Measurements from ENCODE around the gene DAGLA. TPM values are rescaled to one million over a fixed set of nuclear protein-coding genes. Genes with fewer than 3 reads are reported as not detected.

DAGLA gene
- total RNA-seq, 6 donors from 2014 or later = 3.0 to 11.0 (median 8.0) TPM

- DNase-seq (no peak), ATAC-seq (ENCODE audit: low FRiP score in 2 of 2) (no peak)
- Histone ChIP-seq H3K4me1 (peaks cover 0 to 6% (median 4%) of the 10 kb centered on the region in 4 donors), H3K4me3 (no peak overlapping the region), H3K27me3 (no peaks in the 10 kb centered on the region), H3K36me3 (peaks cover 0 to 38% (median 4%) of the 10 kb centered on the region in 4 donors), H3K27ac (no peak overlapping the region), H3K9me3 (no peaks in the 10 kb centered on the region)
- no peak for TF ChIP-seq POLR2A (IDR thresholded peaks at IDR 0.05)
- no peak for TF ChIP-seq CTCF (IDR thresholded peaks at IDR 0.05)
- TF ChIP-seq EP300 (IDR thresholded peaks at IDR 0.05) = no peak
- 85 to 91% methylated on average over 10 to 17 of the region's 17 CpGs for WGBS, 2 donors
These were observed 55.2 kb downstream of the DAGLA start for GRCh38 chr11:61735391-61735790.

GRCh38 chr11:61736310-61736709 is 56.1 kb downstream of the DAGLA start:
- Histone ChIP-seq H3K27me3 (no peaks in the 10 kb centered on the region), H3K4me1 (peaks cover 0 to 6% (median 4%) of the 10 kb centered on the region in 4 donors), H3K4me3 (no peak overlapping the region), H3K27ac (no peak overlapping the region), H3K36me3 (peaks cover 0 to 45% (median 4%) of the 10 kb centered on the region in 4 donors), H3K9me3 (no peaks in the 10 kb centered on the region)
- DNase-seq (no peak), ATAC-seq (ENCODE audit: low FRiP score in 2 of 2) (no peak)
- TF ChIP-seq CTCF (IDR thresholded peaks at IDR 0.05) = no peak
- TF ChIP-seq POLR2A (IDR thresholded peaks at IDR 0.05) = no peak
- no peak for TF ChIP-seq POLR2AphosphoS5 (IDR thresholded peaks at IDR 0.05)
- TF ChIP-seq EP300 (IDR thresholded peaks at IDR 0.05) = no peak
- WGBS, 2 donors = 84 to 90% methylated on average over 4 to 5 of the region's 5 CpGs

DNA sequence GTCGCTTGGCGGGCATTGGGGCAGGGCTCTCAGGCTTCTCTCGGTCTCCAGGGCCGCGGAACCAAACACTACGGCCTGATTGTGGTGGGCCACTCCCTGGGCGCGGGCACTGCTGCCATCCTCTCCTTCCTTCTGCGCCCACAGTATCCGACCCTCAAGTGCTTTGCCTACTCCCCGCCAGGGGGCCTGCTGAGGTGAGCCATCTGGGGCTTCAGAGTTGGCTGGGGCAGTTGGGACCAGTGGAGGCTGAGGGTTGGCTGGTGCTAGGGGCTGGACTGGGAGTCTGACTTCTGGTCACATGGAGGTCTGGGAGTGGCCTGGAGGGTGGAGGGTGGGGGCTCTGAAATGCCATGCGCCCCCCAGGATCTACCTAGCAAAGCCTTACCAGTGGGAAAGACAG is 56.9 kb downstream of the DAGLA start:
- Histone ChIP-seq H3K27me3 (no peaks in the 10 kb centered on the region), H3K4me1 (peaks cover 0 to 1% (median under 1%) of the 10 kb centered on the region in 4 donors), H3K9me3 (no peaks in the 10 kb centered on the region), H3K4me3 (no peak overlapping the region), H3K36me3 (peaks cover 0 to 49% (median 4%) of the 10 kb centered on the region in 4 donors), H3K27ac (no peak overlapping the region)
- DNase-seq = no peak
- no peak for TF ChIP-seq EP300 (IDR thresholded peaks at IDR 0.05)
- no peak for TF ChIP-seq POLR2AphosphoS5 (IDR thresholded peaks at IDR 0.05)
- no peak for TF ChIP-seq CTCF (IDR thresholded peaks at IDR 0.05)
- no peak for TF ChIP-seq POLR2A (IDR thresholded peaks at IDR 0.05)
- no peak for ATAC-seq (ENCODE audit: low FRiP score in 2 of 2)
- WGBS, 2 donors = 79 to 98% methylated on average over 8 to 12 of the region's 12 CpGs

DNA sequence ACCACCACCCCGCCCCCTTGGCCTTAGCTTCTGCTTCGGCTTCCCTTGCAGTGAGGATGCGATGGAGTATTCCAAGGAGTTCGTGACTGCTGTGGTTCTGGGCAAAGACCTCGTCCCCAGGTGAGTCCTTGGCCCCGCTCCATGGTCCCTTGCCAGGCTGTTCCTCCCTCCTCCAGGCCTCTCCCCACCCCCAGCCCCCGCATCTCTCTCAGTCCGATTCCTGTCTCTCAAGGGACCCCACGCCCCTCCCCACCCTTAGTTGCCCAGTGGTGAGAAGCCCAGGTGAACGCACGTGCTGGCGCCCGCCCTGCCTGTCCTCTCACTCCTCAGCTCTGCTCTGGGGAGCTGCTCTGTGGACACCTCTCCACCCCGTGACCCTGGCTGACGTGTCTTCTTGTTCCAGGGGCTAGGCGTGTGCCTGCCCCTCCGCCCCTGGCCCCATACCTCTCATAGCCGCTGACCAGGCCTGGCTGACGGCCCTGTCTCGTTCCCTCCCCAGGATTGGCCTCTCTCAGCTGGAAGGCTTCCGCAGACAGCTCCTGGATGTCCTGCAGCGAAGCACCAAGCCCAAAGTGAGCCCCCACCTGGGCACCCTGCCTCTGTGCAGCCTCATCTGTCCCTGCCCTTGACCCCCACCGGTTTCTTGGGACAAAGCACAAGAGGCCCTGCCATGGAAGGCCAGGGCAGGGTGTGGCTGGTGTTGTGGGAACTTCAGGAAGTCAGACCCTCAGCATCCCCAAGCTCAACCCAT is 57.6 kb downstream of the DAGLA start:
- no peak for ATAC-seq (ENCODE audit: low FRiP score in 2 of 2)
- WGBS, 2 donors = 81 to 88% methylated on average over 20 to 23 of the region's 23 CpGs
- H3K36me3 ChIP-seq = peaks cover 0 to 52% (median 4%) of the 10 kb centered on the region in 4 donors
- H3K4me3 ChIP-seq = no peak overlapping the region
- H3K4me1 ChIP-seq = peaks cover 0 to 7% (median 4%) of the 10 kb centered on the region in 4 donors
- no peak for DNase-seq
- H3K9me3 ChIP-seq = no peaks in the 10 kb centered on the region
- TF ChIP-seq EP300 (IDR thresholded peaks at IDR 0.05) = no peak
- no peak for TF ChIP-seq POLR2A (IDR thresholded peaks at IDR 0.05)
- TF ChIP-seq CTCF (IDR thresholded peaks at IDR 0.05) = no peak
- no peak for TF ChIP-seq POLR2AphosphoS5 (IDR thresholded peaks at IDR 0.05)
- no peaks in the 10 kb centered on the region for H3K27me3 ChIP-seq
- no peak overlapping the region for H3K27ac ChIP-seq

GRCh38 chr11:61738776-61739175 is 58.6 kb downstream of the DAGLA start:
- Histone ChIP-seq H3K36me3 (peaks cover 0 to 53% (median 5%) of the 10 kb centered on the region in 4 donors), H3K9me3 (no peaks in the 10 kb centered on the region), H3K4me1 (peaks cover 0 to 7% (median 4%) of the 10 kb centered on the region in 4 donors), H3K4me3 (no peak overlapping the region), H3K27me3 (no peaks in the 10 kb centered on the region), H3K27ac (no peak overlapping the region)
- WGBS, 2 donors = 80 to 94% methylated on average over 2 to 3 of the region's 7 CpGs
- DNase-seq (peak in 1 of 2 donors; percentile 51), ATAC-seq (ENCODE audit: low FRiP score in 2 of 2) (no peak)
- TF ChIP-seq POLR2AphosphoS5 (IDR thresholded peaks at IDR 0.05) = no peak
- no peak for TF ChIP-seq CTCF (IDR thresholded peaks at IDR 0.05)
- TF ChIP-seq POLR2A (IDR thresholded peaks at IDR 0.05) = no peak
- no peak for TF ChIP-seq EP300 (IDR thresholded peaks at IDR 0.05)
